ENCODE results near the gene DNAH14.
"Not testable (repeated sequence)": the region's sequence is repeated elsewhere in the genome, so short reads cannot be mapped to it uniquely, and the experiment has no call there.

Gene DNAH14

GRCh38 chr1:224940735-224941134, 11.3 kb downstream of the DNAH14 start:
- H3K9me3 ChIP-seq (ENCODE audit: control insufficient read depth, low read length); H3K36me3 ChIP-seq (ENCODE audit: control insufficient read depth, insufficient read depth, low read length): not testable (repeated sequence)
- 91 to 100% methylated on average over 2 of the region's 3 CpGs for WGBS, 2 experiments

GRCh38 chr1:224945651-224946348, 16.3 kb downstream of the DNAH14 start:
- not testable (repeated sequence) for H3K4me3 ChIP-seq (ENCODE audit: insufficient read depth, low read depth, low read length); H3K27me3 ChIP-seq (ENCODE audit: control insufficient read depth, insufficient read depth, low read length, poor library complexity, severe bottlenecking); H3K36me3 ChIP-seq (ENCODE audit: control insufficient read depth, insufficient read depth, low read length); H3K27ac ChIP-seq (ENCODE audit: insufficient read depth, low read depth, low read length, poor library complexity, severe bottlenecking); H3K4me1 ChIP-seq (ENCODE audit: control insufficient read depth, insufficient read depth, low read length); H3K9me3 ChIP-seq (ENCODE audit: control insufficient read depth, low read length)
- WGBS, 2 experiments: 90 to 91% methylated on average over 10 of the region's 10 CpGs

More at GRCh38 chr1:224940735-224941134, 11.3 kb downstream of the DNAH14 start:
- H3K4me3 ChIP-seq (ENCODE audit: insufficient read depth, low read depth, low read length); H3K27ac ChIP-seq (ENCODE audit: insufficient read depth, low read depth, low read length, poor library complexity, severe bottlenecking); H3K27me3 ChIP-seq (ENCODE audit: control insufficient read depth, insufficient read depth, low read length, poor library complexity, severe bottlenecking); H3K4me1 ChIP-seq (ENCODE audit: control insufficient read depth, insufficient read depth, low read length): not testable (repeated sequence)

- not testable (repeated sequence) for H3K27me3 ChIP-seq (ENCODE audit: control insufficient read depth, insufficient read depth, low read length, poor library complexity, severe bottlenecking); H3K4me3 ChIP-seq (ENCODE audit: insufficient read depth, low read depth, low read length); H3K9me3 ChIP-seq (ENCODE audit: control insufficient read depth, low read length); H3K4me1 ChIP-seq (ENCODE audit: control insufficient read depth, insufficient read depth, low read length); H3K36me3 ChIP-seq (ENCODE audit: control insufficient read depth, insufficient read depth, low read length); H3K27ac ChIP-seq (ENCODE audit: insufficient read depth, low read depth, low read length, poor library complexity, severe bottlenecking)
- 96% methylated on average over 6 of the region's 6 CpGs for WGBS, 2 experiments
These were observed 16.8 kb downstream of the DNAH14 start for GRCh38 chr1:224946349-224946691.

DNA sequence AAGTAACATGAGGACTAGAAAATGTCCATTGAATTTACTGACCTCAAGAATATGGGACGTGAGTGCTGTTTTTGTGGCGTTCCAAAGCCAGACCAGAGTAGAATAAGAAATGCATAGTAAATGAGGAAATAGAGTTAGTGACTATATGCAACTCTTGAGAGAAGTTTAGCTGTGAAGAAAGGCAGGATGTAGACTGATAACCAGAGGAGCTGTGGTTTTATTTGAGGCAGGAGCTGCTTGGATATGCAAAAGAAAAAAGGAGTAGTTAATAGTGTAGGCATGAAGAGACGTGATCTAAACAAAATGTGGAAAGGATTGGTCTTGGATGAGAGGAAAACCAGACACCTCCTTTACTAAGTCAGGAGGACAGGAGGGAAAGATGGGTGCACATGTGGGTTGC, 28.2 kb downstream of the DNAH14 start:
- Histone ChIP-seq H3K27ac (ENCODE audit: insufficient read depth, low read depth, low read length, poor library complexity, severe bottlenecking) (no peak overlapping the region), H3K36me3 (ENCODE audit: control insufficient read depth, insufficient read depth, low read length) (no peaks in the 10 kb centered on the region), H3K4me1 (ENCODE audit: control insufficient read depth, insufficient read depth, low read length) (peaks cover 6% of the 10 kb centered on the region), H3K9me3 (ENCODE audit: control insufficient read depth, low read length) (no peaks in the 10 kb centered on the region), H3K4me3 (ENCODE audit: insufficient read depth, low read depth, low read length) (no peak overlapping the region), H3K27me3 (ENCODE audit: control insufficient read depth, insufficient read depth, low read length, poor library complexity, severe bottlenecking) (no peaks in the 10 kb centered on the region)
- WGBS, 2 experiments: 90 to 92% methylated on average over 3 of the region's 3 CpGs

DNA sequence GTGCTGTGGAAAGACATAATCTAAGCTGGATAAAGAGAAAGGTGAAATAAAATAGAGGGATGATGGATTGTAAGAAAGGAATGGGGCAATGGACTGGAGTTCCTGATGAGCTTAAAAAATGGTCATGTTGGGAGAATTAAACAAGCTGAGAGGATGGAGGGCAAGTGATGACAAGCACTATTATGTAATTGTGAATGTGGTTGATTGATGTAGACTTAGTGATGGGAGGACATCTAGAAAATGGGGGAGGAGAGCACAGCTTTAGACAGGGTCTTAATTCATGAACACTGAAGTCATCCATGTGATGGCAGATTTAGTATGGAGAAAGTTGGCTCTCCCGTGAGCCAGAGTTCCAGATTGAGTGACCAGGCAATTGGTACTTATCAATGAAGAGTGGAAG, 29.0 kb downstream of the DNAH14 start:
- Histone ChIP-seq H3K36me3 (ENCODE audit: control insufficient read depth, insufficient read depth, low read length) (no peaks in the 10 kb centered on the region), H3K9me3 (ENCODE audit: control insufficient read depth, low read length) (no peaks in the 10 kb centered on the region), H3K27me3 (ENCODE audit: control insufficient read depth, insufficient read depth, low read length, poor library complexity, severe bottlenecking) (no peaks in the 10 kb centered on the region), H3K4me1 (ENCODE audit: control insufficient read depth, insufficient read depth, low read length) (peaks cover 6% of the 10 kb centered on the region), H3K27ac (ENCODE audit: insufficient read depth, low read depth, low read length, poor library complexity, severe bottlenecking) (no peak overlapping the region), H3K4me3 (ENCODE audit: insufficient read depth, low read depth, low read length) (no peak overlapping the region)
- 92 to 97% methylated on average over 1 of the region's 1 CpG for WGBS, 2 experiments

DNA sequence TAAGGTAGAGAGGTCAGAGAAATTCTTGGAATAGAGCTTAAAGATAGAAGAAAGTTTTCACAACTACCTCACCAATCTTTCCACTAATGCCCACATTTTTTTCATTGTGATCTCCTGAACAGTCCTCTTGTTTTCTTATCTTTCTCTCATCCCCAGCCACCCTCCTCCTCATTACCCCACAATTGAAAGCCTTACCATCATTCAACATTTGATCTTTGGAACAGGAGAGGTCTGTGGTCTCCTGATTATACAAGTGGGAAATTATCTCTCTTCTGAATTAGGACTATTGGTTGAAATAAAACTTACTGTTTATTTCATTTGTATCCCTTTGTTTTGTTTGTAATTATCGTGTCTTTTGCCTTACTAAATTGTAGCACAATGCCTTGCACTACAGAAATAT, 29.6 kb downstream of the DNAH14 start:
- H3K9me3 ChIP-seq (ENCODE audit: control insufficient read depth, low read length): no peaks in the 10 kb centered on the region
- no peak overlapping the region for H3K4me3 ChIP-seq (ENCODE audit: insufficient read depth, low read depth, low read length)
- H3K27me3 ChIP-seq (ENCODE audit: control insufficient read depth, insufficient read depth, low read length, poor library complexity, severe bottlenecking): no peaks in the 10 kb centered on the region
- no peaks in the 10 kb centered on the region for H3K36me3 ChIP-seq (ENCODE audit: control insufficient read depth, insufficient read depth, low read length)
- peaks cover 6% of the 10 kb centered on the region for H3K4me1 ChIP-seq (ENCODE audit: control insufficient read depth, insufficient read depth, low read length)
- no CpG with 5 or more reads among the region's 1 CpG for WGBS, 2 experiments
- H3K27ac ChIP-seq (ENCODE audit: insufficient read depth, low read depth, low read length, poor library complexity, severe bottlenecking): no peak overlapping the region

GRCh38 chr1:224959656-224960055, 30.2 kb downstream of the DNAH14 start:
- H3K27me3 ChIP-seq (ENCODE audit: control insufficient read depth, insufficient read depth, low read length, poor library complexity, severe bottlenecking): no peaks in the 10 kb centered on the region
- H3K4me3 ChIP-seq (ENCODE audit: insufficient read depth, low read depth, low read length): no peak overlapping the region
- H3K9me3 ChIP-seq (ENCODE audit: control insufficient read depth, low read length): no peaks in the 10 kb centered on the region
- H3K4me1 ChIP-seq (ENCODE audit: control insufficient read depth, insufficient read depth, low read length): peaks cover 6% of the 10 kb centered on the region
- no peaks in the 10 kb centered on the region for H3K36me3 ChIP-seq (ENCODE audit: control insufficient read depth, insufficient read depth, low read length)
- no peak overlapping the region for H3K27ac ChIP-seq (ENCODE audit: insufficient read depth, low read depth, low read length, poor library complexity, severe bottlenecking)

DNA sequence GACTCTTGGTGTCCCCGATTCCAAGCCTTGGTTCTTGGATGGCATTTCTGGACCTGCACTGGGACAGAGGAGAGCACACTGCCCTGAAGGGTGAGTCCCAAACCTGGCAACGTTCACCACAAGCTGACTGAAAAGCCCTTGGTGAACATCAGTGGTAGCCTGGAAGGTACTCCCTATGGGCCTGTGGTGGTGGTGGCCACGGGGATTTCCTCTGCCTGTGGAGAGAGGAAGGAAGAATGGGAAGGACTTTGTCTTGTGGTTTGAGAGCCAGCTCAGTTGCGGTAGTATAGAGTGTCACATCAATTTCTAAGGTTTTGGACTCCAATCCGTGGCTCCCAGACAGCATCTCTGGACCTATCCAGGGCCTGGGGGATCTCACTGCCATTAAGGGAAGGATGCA, 50.7 kb downstream of the DNAH14 start:
- Histone ChIP-seq H3K36me3 (ENCODE audit: control insufficient read depth, insufficient read depth, low read length) (no peaks in the 10 kb centered on the region), H3K27me3 (ENCODE audit: control insufficient read depth, insufficient read depth, low read length, poor library complexity, severe bottlenecking) (no peaks in the 10 kb centered on the region), H3K4me3 (ENCODE audit: insufficient read depth, low read depth, low read length) (no peak overlapping the region), H3K27ac (ENCODE audit: insufficient read depth, low read depth, low read length, poor library complexity, severe bottlenecking) (no peak overlapping the region), H3K9me3 (ENCODE audit: control insufficient read depth, low read length) (no peaks in the 10 kb centered on the region), H3K4me1 (ENCODE audit: control insufficient read depth, insufficient read depth, low read length) (no peaks in the 10 kb centered on the region)
- 94% methylated on average over 5 of the region's 5 CpGs for WGBS, 2 experiments

- H3K27me3 ChIP-seq (ENCODE audit: control insufficient read depth, insufficient read depth, low read length, poor library complexity, severe bottlenecking); H3K9me3 ChIP-seq (ENCODE audit: control insufficient read depth, low read length); H3K4me3 ChIP-seq (ENCODE audit: insufficient read depth, low read depth, low read length); H3K27ac ChIP-seq (ENCODE audit: insufficient read depth, low read depth, low read length, poor library complexity, severe bottlenecking); H3K4me1 ChIP-seq (ENCODE audit: control insufficient read depth, insufficient read depth, low read length); H3K36me3 ChIP-seq (ENCODE audit: control insufficient read depth, insufficient read depth, low read length): not testable (repeated sequence)
- WGBS, 2 experiments: 21% methylated on average over 1 of the region's 1 CpG; no CpG with 5 or more reads in 1 of the 2 experiments
These were observed 52.5 kb downstream of the DNAH14 start for GRCh38 chr1:224981922-224982354.

DNA sequence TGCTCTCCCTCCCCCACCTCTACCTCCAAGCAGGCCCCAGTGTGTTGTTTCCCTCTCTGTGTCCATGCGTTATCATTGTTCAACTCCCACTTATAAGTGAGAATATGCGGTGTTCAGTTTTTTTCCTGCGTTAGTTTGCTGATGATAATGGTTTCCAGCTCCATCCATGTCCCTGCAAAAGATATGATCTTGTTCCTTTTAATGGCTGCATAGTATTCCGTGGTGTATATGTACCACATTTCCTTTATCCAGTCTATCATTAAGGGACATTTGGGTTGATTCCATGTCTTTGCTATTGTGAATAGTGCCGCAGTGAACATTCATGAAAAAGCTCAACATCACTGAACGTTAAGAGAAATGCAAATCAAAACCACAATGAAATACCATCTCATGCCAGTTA, 58.6 kb downstream of the DNAH14 start:
- no peaks in the 10 kb centered on the region for H3K4me1 ChIP-seq (ENCODE audit: control insufficient read depth, insufficient read depth, low read length)
- H3K27me3 ChIP-seq (ENCODE audit: control insufficient read depth, insufficient read depth, low read length, poor library complexity, severe bottlenecking): no peaks in the 10 kb centered on the region
- H3K4me3 ChIP-seq (ENCODE audit: insufficient read depth, low read depth, low read length): no peak overlapping the region
- no peaks in the 10 kb centered on the region for H3K9me3 ChIP-seq (ENCODE audit: control insufficient read depth, low read length)
- WGBS, 2 experiments: 95% methylated on average over 6 of the region's 6 CpGs
- no peak overlapping the region for H3K27ac ChIP-seq (ENCODE audit: insufficient read depth, low read depth, low read length, poor library complexity, severe bottlenecking)
- H3K36me3 ChIP-seq (ENCODE audit: control insufficient read depth, insufficient read depth, low read length): no peaks in the 10 kb centered on the region

DNA sequence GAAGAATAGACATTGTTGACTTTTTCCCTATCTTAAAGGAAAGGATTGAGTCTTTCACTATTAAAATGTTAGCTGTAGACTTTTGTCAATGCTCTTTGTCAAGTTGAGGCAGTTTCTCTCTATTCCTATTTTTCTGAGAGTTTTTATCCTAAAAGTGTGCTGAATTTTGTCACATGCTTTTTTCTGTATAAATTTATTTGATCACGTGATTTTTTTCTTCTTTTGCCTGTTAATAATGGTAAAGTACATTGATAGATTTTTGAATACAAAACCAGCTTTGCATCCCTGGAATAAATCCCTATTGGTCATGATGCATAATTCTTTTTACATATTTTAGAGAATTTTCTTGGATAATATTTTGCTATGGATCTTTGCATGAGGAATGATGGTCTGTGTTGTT, 60.1 kb downstream of the DNAH14 start:
- H3K27me3 ChIP-seq (ENCODE audit: control insufficient read depth, insufficient read depth, low read length, poor library complexity, severe bottlenecking): no peaks in the 10 kb centered on the region
- no peaks in the 10 kb centered on the region for H3K36me3 ChIP-seq (ENCODE audit: control insufficient read depth, insufficient read depth, low read length)
- H3K4me1 ChIP-seq (ENCODE audit: control insufficient read depth, insufficient read depth, low read length): no peaks in the 10 kb centered on the region
- H3K27ac ChIP-seq (ENCODE audit: insufficient read depth, low read depth, low read length, poor library complexity, severe bottlenecking): no peak overlapping the region
- H3K4me3 ChIP-seq (ENCODE audit: insufficient read depth, low read depth, low read length): no peak overlapping the region
- WGBS, 2 experiments: 100% methylated on average over 1 of the region's 1 CpG; no CpG with 5 or more reads in 1 of the 2 experiments
- H3K9me3 ChIP-seq (ENCODE audit: control insufficient read depth, low read length): no peaks in the 10 kb centered on the region
